GM19023 (cell line): ENCODE data around the gene BSX.

ENCODE experiments used
- ATAC-seq: cut with Tn5 transposase; IDR thresholded peaks from one replicate; pipeline ENCODE4 v1.9.1; 2021; ENCODE audit warnings: mild to moderate bottlenecking, moderate library complexity; ENCODE audit not compliant: unreplicated experiment

Gene BSX

DNA sequence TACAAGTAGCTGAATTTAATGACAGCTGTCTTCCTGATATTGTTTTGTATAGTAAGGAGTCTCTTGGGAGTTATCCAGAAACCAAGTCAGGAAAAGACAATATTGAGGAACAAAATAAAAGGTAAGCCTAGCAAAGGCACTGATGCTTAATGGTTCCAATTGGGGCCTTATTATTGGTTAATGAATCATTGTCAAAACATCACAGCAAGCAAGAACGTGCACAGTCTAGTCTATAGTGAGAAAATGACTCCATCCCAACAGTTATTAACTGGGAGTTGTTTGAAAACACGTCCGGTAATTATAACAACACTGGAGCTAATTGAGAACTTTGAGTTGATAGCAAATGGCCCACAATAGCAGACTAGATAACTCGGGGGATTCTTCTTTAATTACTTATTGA lies 17.7 kb downstream of the BSX start:
- no peak for ATAC-seq

DNA sequence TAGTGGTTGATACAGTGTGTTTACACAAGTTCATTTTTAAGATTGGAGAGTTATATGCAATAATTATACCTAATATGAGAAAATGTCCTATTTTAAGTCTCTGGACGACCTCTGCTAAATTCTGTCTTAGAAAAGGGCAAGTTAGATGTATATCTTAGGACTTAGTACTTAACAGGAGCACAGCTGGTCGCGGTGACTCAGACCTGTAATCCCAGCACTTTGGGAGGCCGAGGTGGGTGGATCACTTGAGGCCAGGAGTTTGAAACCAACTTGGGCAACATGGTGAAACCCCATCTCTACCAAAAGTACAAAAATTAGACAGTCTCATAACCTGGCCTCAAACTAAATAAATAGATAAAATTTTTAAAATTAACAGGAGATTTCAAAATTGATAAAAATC lies 27.2 kb downstream of the BSX start:
- ATAC-seq = no peak

DNA sequence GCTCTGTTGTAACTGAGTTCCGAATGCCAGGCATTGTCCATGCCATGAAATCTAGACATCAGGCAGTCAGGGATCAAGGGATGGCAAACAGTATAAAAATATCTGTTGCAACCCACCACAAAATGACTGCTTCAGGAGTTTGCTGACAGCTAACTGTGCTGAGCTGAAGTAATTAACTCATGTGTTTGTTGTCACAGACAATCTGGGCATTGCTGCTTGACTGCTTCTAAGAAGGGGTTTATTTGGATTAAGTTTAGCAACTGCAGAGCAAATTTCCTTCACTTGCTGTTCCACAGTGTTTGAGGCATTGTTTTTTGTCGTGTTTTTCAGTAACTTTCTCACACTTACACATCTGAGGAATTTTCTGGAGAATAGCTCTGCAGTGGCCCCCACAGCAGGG lies 30.4 kb downstream of the BSX start:
- no peak for ATAC-seq

DNA sequence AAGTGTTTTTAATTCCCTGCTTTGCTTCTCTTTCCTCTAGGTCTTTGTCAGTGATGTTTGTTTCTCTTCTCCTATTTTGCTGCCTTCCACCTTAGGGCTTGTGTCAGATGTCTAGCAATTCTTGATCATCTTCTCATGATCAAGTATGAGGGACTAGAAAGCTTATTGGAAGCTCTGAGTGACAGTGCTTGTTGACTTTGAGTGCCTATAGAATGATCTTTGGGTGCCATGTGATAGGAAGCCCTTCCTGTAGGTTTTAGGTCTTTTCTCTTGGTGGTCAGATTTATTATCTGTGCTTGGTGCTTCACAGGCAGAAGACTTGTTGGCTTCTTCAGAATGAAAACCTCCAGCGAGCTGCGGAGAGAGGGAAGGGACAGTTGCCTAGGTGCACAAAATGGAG lies 43.1 kb downstream of the BSX start:
- ATAC-seq = no peak

DNA sequence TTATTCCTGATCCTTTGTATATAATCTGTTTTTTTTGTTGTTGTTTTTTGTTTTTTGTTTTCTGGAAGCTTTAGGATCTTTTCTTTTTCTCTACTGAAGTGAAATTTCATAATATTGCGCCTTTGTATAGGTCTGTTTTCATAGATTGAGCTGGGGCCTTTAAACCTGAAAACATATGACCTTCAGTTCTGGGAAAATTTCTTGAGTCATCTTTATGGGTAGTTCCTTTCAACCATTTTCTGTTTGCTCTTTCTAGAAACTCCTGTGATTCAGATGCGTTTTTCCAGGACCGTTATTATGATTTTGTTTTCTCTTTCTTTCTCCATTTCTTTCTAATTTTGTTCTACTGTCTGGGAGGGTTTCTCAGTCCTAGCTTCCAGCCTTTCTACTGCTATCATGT lies 43.7 kb downstream of the BSX start:
- ATAC-seq = no peak

DNA sequence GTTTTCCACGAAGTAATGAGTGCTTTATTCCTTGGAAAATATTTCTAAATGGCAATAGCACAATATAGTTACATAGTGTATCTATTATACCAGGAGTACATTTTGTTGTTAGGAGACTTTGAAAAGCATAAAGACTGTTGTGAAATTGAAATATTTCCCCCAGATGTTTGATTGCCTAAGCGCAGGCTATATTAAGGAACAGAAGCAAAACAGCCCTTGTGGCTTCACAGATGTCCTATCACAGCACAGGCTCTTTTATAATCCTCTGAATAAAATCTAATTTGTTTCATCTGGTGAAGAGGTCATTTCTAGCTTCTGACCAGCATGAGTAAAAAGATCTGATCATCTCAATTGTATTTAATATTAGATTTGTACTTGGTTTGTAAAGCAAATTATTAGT lies 48.2 kb downstream of the BSX start:
- ATAC-seq = no peak

DNA sequence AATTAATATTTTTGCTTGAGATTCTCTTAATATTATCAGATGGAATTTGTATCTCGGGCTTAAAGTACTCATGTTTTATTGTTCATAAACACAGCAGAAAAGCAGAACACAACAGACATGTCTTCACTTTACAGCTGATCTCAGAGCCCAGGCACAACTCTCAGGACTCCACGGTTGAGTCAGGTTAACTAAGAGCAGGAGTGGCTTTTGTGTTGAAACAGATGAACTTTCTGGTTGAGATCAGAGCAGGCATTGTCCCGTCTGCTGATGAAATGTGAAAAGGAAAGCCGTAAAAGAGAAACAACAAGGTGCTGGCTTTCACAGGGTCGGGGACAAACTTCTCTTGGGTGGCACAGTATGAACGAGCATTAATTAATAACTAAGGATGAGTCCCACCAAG lies 50.1 kb downstream of the BSX start:
- no peak for ATAC-seq
